NCI-H2227 treated with DMSO at 0.1 percent for 48 hours (cell line): ENCODE measurements around the gene DLGAP5.

Source experiments
- DNase-seq: peaks from one replicate; lab custom pipeline; 2025; lab: John Stamatoyannopoulos, UW

Gene DLGAP5

DNA sequence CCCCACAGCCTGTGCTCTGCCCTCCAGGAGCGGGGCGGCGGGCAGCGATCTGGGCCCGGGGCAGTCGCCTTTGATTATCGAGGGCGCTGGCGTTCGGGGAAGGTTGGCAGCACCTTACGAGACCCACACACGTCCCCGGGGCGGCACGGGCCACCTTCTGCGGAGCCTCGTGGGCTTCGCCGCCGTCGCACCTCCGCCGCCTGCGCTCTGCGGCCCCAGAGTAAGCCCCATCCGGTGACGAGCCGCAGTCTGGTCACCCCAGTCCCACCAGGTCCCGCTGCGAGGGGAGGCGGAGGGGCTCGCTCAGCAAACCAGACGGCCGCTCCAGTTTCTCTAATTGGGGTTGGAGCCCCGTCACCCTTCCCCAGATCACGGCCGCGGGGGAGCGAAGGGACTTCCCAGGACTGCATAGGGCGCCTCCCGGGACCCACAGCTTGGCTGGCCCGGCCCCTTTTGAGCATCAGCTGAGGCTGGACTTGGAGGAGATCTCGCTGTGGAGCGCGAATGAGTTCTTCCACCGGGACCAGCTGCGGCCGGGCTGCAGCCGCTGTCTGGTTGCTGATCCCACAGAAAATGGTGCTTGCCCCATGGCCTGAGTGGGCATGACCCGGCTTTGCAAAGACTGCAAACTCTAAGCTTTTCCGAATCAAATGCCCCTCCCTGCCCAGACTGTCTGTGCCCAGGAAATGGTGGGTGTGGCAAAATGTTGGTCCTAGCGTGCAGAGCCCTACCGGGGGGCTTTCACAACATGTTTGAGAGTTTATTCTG lies 61.8 kb downstream of the DLGAP5 start:
- peak; percentile 16 for DNase-seq

DNA sequence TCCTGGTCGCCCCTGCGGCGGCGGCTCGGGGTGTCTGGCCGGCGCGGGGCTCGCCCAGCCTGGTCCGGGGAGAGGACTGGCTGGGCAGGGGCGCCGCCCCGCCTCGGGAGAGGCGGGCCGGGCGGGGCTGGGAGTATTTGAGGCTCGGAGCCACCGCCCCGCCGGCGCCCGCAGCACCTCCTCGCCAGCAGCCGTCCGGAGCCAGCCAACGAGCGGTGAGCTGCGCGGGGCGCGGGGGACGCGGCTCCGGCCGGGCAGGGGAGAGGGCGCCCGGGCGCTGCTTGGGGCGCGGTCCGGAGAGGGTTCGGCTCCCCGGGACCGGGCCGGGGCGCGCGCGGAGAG lies 62.3 kb downstream of the DLGAP5 start, which contains the start of gene LGALS3:
Gene LGALS3, plus strand, starts transcription at position 167 of the 342 bp plus-strand sequence. CDS start 8,122 bp downstream, outside the sequence.
- no peak for DNase-seq

DNA sequence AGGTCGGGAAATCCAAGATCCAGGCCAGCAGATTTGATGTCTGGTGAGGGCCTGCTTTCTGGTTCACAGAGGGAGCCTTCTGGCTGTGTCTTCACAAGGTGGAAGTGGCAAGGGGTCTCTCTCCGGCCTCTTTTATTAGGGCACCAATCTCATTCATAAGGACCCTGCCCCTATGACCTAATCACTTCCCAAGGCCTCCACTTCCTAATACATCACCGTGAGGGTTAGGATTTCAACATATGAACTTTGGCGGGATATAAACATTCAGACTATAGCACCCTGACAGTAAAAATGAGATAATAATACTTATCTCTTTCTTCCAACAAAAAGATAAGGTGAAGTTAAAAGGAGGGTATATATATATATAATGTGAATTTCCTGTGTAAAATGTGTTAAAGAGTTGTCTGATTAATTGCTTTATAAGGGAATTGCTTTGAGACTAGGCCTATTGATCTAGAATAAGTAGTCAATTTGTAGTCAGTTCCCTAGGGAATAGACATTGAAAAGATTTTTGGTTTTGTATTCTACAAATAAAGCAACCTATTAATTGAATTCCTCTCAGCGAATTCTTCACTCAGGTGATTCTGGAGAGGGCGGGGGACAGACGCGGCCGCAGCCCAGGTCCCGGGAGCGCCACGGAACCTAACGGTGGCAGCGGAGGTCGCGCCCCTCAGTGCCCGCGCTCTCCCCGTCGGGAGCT lies 62.8 kb downstream of the DLGAP5 start:
- DNase-seq = no peak

DNA sequence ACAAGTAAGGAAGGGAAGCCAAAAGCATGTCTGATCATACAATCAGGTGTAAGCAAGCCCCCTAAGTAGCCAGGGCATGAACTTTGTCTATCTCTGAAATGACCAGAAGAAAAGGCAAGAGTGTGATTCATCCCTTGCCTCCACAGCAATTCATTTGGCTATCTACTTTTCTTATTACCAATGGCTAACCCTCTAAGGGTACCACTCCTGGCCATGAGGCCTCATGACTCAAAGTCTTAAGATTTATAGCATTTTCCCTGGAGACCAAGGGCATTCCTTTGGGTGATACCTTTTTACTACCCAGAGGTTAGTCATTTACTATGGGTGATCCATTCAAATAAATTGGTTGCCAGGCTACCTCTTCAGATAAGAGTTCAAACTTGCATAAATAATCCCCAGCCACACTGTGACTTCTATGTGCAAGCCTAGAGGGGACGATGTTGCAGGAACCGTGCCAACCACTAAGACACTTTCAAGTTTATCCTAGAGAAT lies 63.9 kb downstream of the DLGAP5 start:
- DNase-seq = no peak

GRCh38 chr14:55126932-55127459 lies 64.4 kb downstream of the DLGAP5 start:
- no peak for DNase-seq

- DNase-seq = no peak
These were observed 65.4 kb downstream of the DLGAP5 start for GRCh38 chr14:55126034-55126433.

DNA sequence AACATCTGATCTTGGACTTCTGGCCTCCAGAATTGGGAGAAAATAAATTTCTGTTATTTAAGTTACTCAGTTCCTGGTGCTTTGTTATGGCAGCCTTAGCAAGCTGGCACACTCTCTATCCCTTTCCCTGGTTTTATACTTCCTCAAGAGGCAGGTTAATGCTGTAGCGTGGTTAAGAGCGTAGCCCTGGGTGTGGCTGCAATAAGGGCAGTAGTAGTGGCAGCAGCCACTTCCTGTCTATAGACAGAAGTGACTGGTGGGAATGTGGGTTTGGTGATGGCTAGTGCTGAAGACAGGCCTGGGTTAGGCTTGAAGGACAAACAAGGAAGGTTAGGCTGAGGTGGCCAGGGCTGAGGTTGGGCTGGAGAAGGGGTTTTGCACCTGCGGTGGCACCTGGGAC lies 66.0 kb downstream of the DLGAP5 start:
- DNase-seq = no peak

DNA sequence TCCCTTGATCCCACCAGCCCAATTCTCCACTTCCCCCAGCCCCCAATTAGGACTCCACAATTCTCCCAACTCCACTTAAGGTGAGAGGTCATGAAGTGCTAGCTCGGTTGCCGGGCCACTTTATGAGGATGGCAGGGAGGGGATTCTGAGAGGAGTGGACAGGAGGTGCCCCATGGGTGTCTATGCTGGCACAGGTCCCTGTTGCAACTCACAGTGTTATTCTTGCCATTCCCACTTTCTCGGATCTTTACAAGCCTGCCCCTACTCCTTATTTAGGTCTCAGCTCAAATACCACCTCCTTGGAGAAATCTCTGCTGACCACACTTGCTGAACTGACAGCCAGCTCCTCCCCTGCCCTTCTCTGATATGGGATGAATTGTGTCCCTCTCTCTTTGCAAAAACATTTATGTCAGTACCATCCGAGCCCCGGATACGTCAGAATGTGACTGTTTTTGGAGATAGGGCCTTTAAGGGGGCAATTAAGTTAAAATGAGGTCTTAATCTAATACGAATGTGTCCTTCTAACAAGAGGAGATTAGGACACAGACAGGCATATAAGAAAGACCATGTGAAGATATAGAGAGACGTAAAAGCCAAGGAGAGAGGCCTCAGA lies 66.5 kb downstream of the DLGAP5 start:
- DNase-seq = no peak

GRCh38 chr14:55123852-55124639 lies 67.3 kb downstream of the DLGAP5 start:
- DNase-seq = no peak

DNA sequence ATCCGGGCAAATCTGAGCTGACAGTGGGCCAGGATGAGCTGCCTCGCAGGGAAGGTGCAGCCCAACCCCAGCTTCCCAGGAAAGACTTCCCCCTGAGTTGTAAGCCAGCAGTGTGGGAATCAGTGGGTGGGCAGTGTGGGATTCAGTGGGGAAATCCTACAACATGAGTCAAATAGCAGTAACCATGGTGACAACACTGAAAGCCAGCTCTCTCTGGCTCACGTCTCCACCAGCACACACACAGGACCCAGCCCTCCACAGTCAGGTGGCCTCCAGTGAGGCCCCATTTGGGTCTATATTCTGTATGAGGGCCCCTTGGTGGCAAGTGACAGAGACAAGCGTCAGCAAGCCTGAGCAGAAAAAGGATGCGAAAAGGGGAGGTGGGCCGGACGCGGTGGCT lies 68.3 kb downstream of the DLGAP5 start:
- DNase-seq = no peak

DNA sequence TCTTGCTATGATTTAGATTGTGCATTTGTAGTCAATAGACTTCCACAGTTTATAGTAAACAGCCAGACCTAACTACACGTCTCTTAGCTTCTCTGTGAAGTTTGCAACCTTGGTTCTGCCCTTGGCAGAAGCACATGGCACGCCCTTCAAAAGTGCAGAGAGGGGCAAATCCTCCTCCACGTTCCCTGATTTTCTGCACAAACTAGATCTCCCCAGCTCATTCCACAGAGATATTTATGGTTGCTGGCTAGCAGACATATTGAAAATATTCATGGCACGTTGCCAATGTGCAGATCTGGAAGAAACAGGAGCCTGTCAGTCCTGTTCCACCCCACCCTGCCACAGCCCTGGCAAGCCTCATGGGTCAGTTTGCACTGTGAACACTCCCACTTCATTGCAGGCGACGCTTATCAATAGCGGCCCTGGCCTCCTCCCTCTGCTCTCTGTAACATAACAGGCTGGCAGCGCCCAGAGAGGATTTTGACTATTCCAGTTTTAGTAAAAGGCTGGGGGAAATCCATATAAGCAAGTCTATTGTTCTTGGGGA lies 68.9 kb downstream of the DLGAP5 start:
- DNase-seq = no peak

DNA sequence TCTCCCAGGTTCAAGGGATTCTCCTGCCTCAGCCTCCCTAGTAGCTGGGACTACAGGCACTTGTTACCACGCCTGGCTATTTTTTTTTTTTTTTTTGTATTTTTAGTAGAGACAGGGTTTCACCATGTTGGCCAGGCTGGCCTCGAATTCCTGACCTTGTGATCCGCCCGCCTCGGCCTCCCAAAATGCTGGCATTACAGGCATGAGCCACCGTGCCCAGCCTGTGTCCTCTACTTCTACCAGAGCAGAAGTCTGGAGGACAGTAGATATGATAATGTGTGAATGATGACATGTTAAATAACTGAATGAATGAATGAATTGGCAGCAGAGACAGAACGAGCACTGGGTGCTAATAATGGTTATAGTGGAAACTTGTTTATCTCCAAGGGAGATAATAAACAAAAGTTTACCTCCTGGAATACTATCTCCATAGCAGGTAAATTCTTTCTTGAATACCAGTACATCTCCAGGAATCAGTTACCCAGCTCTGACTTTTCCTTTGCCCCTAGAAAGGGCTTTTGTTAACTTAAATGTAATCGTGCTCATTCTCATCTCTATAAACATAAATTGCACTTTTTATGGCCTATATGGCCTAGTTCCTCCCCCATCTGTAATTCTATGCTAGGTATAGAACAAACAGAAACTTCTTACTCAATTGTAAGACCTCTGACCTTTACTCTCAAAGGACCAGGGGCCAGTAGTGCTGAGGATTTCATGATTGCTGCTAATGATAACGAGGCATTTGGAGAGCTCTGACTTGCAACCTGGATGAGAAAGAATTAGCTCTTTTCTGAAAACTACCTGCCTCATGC lies 69.6 kb downstream of the DLGAP5 start:
- DNase-seq = no peak

GRCh38 chr14:55120571-55121495 lies 70.6 kb downstream of the DLGAP5 start:
- no peak for DNase-seq

GRCh38 chr14:55118761-55119160 lies 72.6 kb downstream of the DLGAP5 start:
- DNase-seq = no peak

DNA sequence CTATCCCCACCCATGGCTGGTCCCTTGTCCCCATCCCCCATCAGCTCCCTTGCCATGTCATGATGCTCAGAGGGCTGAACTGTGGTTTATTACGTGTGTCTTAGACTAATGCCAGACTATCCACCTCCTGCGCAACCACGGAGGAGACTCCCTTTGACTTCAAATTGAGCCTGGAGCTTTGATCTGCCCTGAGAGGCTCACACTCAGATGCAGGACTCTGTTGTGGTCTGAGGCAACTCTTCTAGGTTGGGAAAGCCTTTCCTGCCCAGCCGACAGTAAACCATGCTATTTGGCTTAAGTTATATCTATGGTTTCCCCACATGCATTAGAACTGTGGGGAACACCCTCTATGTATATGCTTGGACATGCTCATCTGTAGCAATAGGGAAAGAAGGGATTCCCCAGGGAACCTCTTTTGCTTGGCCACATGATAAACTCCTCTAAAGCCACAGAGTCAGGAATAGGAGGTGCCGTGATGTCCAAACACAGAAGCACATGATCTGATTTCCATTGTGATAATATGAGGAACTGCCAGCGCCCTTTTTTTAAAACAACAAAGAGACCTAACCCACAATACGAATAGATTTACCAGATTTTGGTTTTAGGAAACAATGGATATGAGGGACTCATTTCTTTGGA lies 73.5 kb downstream of the DLGAP5 start:
- DNase-seq = no peak

DNA sequence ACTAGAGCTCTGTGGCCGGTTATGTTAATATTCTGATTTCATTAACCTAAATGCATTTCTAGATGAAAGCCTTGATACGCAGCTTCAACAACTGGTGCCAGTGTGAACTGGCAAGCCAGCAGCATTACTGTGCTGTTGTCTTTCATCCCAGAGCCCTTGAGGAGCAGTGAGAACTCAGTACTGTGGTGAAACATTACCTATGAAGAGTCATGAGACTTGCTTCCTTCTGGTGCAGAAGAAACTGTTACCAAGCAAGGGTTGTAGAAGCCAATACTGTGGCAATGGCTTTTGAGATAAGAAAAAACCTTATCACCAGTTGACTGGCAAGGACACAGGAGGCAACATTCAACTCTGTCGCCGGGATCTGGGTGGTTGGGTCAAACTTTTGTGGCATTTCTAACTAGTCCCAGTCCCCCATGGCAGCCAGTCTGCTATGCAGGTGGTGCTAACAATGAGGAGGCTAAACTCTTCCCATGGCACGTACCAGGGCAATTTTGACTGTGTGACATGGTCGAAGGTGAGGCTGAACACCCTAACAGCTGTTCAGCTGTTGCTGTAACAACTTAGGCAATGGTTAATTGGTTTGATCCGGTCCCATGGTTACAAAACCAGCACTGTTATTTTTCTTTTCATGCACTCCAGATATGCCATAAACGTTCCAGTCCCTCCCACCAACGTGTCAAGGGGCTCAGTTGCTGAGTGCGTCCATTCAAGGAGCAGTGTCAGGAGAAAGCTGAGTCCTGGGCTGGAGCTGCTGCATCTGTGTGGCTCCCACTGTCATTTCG lies 74.9 kb downstream of the DLGAP5 start:
- DNase-seq = no peak

- no peak for DNase-seq
These were observed 75.5 kb downstream of the DLGAP5 start for GRCh38 chr14:55115861-55116245.

DNA sequence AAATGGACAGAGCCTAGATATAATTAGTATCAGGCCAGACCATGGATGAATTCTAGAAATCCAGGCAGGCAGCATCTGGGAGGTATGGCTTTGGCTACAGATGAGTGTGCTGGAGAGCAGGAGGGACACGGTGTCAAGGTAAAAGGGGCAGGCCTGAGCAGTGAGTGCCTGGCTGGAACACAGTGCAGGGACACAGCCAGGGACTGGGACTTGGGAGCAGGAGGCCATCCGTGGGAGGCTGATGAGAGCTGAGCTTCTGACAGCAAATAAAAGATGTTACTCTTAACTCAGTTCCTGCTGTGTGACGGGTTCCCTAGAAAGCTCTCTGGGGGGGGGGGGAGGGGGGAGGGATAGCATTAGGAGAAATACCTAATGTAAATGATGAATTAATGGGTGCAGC lies 75.9 kb downstream of the DLGAP5 start:
- no peak for DNase-seq
